GM21367 (cell line): Measurements from ENCODE around the gene LDLRAD4.

Experiments used
- ATAC-seq: cut with Tn5 transposase; IDR thresholded peaks from one replicate; pipeline ENCODE4 v1.9.1; 2021; ENCODE audit not compliant: unreplicated experiment

LDLRAD4 gene

GRCh38 chr18:13218368-13218991 is at the start of gene LDLRAD4:
LDLRAD4 (plus strand) TSS chr18:13218760.
- ATAC-seq = no peak

- ATAC-seq = no peak
Observed at GRCh38 chr18:13173578-13174145, 44.9 kb upstream of the LDLRAD4 start.

DNA sequence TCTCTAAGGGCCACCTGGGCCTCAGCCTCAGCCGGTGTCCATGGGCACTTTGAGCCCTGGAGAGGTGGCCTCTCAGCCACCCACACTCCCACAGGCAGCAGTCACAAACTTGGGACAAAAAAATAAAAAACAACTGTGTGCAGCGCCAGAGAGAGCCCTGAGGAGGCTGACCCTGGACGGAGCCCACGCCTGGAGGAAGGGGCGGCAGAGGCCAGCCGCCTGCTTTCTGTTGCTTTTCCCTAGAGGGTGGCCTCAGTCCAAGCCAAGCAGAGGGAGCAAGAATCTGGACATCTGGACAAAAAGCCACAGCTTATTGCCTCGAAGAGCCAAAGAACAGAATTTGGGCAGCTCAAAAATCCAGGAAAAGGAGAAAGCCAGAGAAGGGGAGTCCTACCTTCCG is 43.3 kb upstream of the LDLRAD4 start:
- ATAC-seq = no peak

- ATAC-seq = no peak
Observed at GRCh38 chr18:13175754-13176210, 42.8 kb upstream of the LDLRAD4 start.

GRCh38 chr18:13176847-13177246 is 41.7 kb upstream of the LDLRAD4 start:
- ATAC-seq = no peak

DNA sequence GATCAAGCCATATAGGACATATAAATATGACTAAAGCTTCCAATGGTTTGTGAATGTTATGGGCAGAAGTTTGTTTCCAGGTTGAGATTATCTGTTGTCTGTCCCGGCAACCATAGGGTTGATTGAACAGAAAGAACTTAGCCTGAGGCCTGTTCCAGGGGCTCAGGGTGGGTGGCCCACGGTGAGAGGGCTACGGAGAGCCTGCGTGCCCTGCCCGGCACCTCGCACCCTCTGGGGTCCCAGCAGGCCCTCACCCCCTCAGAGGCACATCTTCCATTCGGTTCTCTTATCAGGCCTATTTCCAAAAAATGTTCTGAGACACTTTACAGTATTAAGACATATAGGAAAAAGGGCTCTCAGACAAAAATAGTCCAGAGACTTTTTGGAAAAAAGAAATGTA is 40.4 kb upstream of the LDLRAD4 start:
- no peak for ATAC-seq

DNA sequence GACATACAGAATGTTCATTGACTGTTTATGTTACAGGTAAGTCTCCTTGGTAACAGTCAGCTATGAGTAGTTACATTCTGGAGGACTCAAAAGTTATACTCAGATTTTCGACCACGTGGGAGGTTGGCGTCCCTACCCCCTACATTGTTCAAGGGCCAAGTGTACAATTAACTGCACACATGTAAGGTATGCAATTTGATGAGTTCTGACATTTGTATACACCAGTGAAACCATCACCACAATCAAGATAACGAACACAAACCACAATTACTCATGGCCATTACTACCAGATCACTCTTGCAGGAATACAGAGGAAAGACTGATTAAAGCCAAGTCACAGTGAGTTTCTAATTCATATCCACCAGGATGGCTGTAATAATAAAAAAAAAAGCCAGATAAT is 39.6 kb upstream of the LDLRAD4 start:
- ATAC-seq = no peak

DNA sequence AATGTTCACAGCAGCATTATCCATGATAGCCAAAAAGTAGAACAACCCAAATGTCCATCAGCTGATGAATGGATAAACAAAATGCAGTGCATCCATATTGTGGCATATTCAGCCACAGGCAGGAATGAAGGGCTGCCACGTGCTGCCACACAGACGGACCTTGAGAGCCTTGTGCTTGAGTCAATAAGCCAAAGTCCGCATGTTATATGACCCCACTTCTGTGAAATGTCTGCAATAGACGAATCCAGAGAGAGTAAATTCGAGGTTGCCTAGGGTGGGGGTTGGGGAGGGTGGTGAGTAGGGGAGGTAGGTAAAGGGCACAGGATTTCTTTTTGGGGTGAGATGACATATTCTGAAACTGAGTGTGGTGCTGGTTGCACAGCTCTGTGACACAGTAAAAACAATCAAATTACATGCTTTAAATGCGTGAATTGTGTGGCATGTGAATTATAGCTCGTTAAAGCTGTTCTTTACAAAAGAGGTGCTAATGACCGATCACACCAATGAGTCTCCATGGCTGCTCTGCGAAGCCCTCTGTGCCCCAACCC is 38.9 kb upstream of the LDLRAD4 start:
- no peak for ATAC-seq

GRCh38 chr18:13180614-13181375 is 37.8 kb upstream of the LDLRAD4 start:
- ATAC-seq = no peak

DNA sequence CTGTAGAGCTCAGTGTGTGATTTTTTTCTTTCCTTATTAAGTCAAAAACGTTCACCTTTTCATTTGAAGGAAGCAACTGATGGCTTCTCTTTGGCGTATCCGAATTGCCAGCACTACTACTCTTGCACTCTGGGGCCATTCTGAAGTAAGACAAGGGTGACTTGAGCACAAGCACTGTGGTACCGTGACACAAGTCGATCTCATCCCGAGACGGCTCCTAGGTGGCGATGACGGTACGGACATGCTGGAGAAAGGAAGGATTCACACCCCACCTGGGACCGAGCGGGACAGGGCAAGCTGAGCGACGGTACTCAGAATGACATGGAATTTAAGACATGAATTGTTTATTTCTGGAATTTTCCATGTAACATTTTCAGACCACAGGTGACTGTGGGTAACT is 36.8 kb upstream of the LDLRAD4 start:
- no peak for ATAC-seq

GRCh38 chr18:13183359-13183758 is 35.2 kb upstream of the LDLRAD4 start:
- ATAC-seq = no peak

DNA sequence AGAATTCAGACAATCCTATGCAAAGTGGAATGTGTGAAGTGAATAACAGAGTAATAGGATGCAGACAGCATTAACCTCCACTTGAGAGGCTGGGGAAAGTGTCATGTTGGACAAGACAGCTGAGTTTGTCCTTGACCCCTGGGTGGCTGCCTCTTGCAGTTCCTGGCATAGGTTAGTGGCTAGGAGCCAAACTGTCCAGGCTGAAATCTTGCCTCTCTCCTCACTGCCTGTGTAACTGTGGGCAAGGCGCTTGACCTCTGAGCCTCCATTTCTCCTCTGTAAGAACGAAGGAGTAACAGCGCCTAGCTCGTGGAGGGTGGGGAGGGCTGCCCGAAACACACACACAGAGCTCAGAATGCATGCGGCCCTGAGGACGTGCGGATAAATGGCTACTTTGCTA is 34.8 kb upstream of the LDLRAD4 start:
- ATAC-seq = no peak

GRCh38 chr18:13184396-13184795 is 34.2 kb upstream of the LDLRAD4 start:
- no peak for ATAC-seq

DNA sequence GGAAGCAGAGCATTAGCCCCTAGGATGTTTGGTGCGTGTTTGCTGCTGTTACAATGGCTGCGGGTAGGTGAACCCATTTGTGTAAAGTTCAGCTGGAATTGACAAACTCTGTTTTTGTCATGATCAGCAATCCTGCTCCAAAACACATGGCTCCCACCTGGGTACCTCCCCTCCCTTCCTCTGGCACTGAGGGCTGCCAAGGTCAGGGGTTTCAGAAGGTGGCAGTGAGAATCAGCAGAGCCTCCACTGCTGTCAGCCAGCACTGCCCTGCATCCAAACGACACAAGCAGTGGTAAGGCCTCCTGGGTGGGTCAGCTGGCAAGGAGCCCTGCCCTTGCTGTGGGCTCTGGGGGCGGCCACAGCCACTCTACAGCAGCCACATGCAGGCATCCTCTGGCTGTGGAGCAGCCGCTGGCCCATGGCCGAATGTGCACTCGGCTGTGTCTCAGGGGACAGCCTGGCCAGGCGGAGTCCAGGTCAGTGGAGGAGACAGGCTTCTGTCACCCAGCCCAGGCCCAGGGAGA is 32.8 kb upstream of the LDLRAD4 start:
- ATAC-seq = no peak

- ATAC-seq = no peak
Observed at GRCh38 chr18:13186687-13187086, 31.9 kb upstream of the LDLRAD4 start.

GRCh38 chr18:13187498-13187897 is 31.1 kb upstream of the LDLRAD4 start:
- no peak for ATAC-seq

DNA sequence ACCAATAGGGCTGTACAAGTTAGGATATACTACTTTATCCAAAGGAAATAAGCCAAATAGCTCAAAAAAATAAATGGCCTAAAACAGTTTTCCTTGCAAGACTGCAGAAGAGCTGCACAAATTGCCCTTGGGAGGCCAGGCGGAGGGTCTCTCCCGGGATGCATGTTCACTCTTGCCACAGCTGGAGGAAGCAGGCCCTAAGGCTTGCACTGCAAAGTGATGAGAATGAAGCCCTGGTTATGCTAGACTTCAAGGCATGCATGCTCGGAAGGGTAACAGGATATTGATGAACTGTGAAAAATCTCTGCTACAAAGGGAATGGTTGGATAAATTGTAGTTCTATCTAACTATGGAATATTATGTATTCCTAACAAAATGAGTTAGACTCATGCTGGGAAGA is 27.5 kb upstream of the LDLRAD4 start:
- no peak for ATAC-seq

DNA sequence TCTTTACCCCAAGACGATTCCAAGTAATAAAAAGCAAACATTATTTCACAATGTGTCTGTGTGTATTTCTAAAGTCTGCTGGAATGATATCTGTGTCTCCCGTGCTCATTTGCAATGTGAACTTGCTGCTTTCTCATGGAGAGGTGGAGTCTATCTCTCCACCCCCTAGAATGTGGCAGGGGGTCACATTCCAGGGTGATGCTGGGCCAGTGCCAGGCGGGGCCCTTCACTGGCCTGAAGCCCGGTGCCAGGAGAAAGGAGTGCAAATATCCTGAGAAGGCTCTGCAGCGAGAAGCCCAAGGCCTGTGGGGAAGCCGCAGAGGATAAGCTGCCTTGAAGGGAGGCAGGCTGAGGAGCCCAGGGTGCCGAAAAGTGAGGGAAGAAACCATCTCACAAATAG is 26.8 kb upstream of the LDLRAD4 start:
- ATAC-seq = no peak

GRCh38 chr18:13192970-13193369 is 25.6 kb upstream of the LDLRAD4 start:
- no peak for ATAC-seq

GRCh38 chr18:13194239-13194638 is 24.3 kb upstream of the LDLRAD4 start:
- no peak for ATAC-seq

DNA sequence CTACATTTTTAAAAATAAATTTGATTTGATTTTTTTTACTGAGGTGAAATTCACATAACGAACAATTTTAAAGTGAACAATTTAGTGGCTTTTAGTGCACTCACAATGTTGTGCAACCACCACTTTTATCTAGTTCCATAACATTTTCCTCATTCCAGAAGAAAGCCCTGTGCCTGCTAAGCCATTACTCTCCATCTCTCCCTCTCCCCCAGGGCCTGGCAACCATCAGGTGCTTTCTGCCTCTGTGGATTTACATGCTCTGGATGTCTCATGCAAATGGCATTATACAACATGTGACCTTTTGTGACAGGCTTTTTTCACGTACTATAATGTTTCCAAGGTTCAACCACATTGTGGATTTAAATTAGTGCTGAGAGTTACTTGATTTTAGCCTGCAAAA is 19.9 kb upstream of the LDLRAD4 start:
- ATAC-seq = no peak

DNA sequence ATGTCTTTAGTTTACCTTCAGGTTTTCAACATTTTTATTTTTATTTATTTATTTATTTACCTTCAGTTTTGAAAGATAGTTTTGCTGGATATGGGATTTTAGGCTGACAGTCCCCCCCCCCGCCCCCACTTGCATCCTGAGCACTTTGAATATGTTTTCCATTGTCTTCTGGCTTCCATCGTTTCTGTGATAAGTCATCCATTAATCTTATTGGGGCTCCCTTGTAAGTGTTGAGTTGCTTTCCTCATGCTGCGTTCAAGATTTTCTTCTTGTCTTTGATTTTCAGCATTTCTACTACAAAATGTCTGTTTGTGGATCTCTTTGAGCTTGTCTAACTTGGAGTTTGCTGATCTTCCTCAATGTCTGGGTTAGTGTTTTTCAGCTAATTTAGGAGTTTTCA is 19.4 kb upstream of the LDLRAD4 start:
- no peak for ATAC-seq
